Measurements from ENCODE around the gene GEMIN7.

The GEMIN7 gene

GRCh38 chr19:45063851-45064801 is 14.9 kb upstream of the GEMIN7 start:
- Histone ChIP-seq H2AFZ (ENCODE audit: low read depth, low read length) (no peak overlapping the region), H3K27ac (ENCODE audit: low read length) (no peak overlapping the region), H3K79me2 (ENCODE audit: low read length) (no peaks in the 10 kb centered on the region), H3K36me3 (replicated peaks; ENCODE audit: low read depth, low read length) (peaks cover 64% of the 10 kb centered on the region), H3K27me3 (ENCODE audit: low read depth, low read length) (no peaks in the 10 kb centered on the region), H3K9me3 (ENCODE audit: insufficient read depth, low read length) (no peaks in the 10 kb centered on the region), H3K4me1 (ENCODE audit: low read length) (no peaks in the 10 kb centered on the region), H3K4me3 (ENCODE audit: low read length) (no peak overlapping the region), H3K4me2 (ENCODE audit: low read length) (no peak overlapping the region), H4K20me1 (ENCODE audit: insufficient read depth, low read length) (no peaks in the 10 kb centered on the region), H3K9ac (ENCODE audit: low read length) (no peak overlapping the region)
- TF ChIP-seq CTCF (IDR thresholded peaks at IDR 0.05; ENCODE audit: low read depth, low read length), result no peak
- TF ChIP-seq EZH2phosphoT487 (IDR thresholded peaks at IDR 0.05; ENCODE audit: low read depth), result no peak

GRCh38 chr19:45066921-45067661 is 12.0 kb upstream of the GEMIN7 start:
- no peak overlapping the region for H2AFZ ChIP-seq (ENCODE audit: low read depth, low read length)
- no peak overlapping the region for H3K27ac ChIP-seq (ENCODE audit: low read length)
- no peak overlapping the region for H3K4me3 ChIP-seq (ENCODE audit: low read length)
- peaks cover 13% of the 10 kb centered on the region; the same call in 1 of the 2 replicates for H3K79me2 ChIP-seq (ENCODE audit: low read length)
- H3K9me3 ChIP-seq (ENCODE audit: insufficient read depth, low read length), result no peaks in the 10 kb centered on the region
- H4K20me1 ChIP-seq (ENCODE audit: insufficient read depth, low read length), result peaks cover 17% of the 10 kb centered on the region
- H3K36me3 ChIP-seq (replicated peaks; ENCODE audit: low read depth, low read length), result peaks cover 62% of the 10 kb centered on the region
- H3K4me2 ChIP-seq (ENCODE audit: low read length), result no peak overlapping the region
- no peaks in the 10 kb centered on the region for H3K27me3 ChIP-seq (ENCODE audit: low read depth, low read length)
- no peak overlapping the region for H3K9ac ChIP-seq (ENCODE audit: low read length)
- no peaks in the 10 kb centered on the region for H3K4me1 ChIP-seq (ENCODE audit: low read length)
- TF ChIP-seq EZH2phosphoT487 (IDR thresholded peaks at IDR 0.05; ENCODE audit: low read depth) (no peak), CTCF (IDR thresholded peaks at IDR 0.05; ENCODE audit: low read depth, low read length) (no peak)

- no peak for TF ChIP-seq EZH2phosphoT487 (IDR thresholded peaks at IDR 0.05; ENCODE audit: low read depth)
- TF ChIP-seq CTCF (IDR thresholded peaks at IDR 0.05; ENCODE audit: low read depth, low read length), result no peak
- Histone ChIP-seq H3K36me3 (replicated peaks; ENCODE audit: low read depth, low read length) (peaks cover 63% of the 10 kb centered on the region), H3K4me2 (ENCODE audit: low read length) (no peak overlapping the region), H3K27me3 (ENCODE audit: low read depth, low read length) (no peaks in the 10 kb centered on the region), H3K27ac (ENCODE audit: low read length) (no peak overlapping the region), H3K4me1 (ENCODE audit: low read length) (no peaks in the 10 kb centered on the region), H3K4me3 (ENCODE audit: low read length) (no peak overlapping the region), H3K9me3 (ENCODE audit: insufficient read depth, low read length) (no peaks in the 10 kb centered on the region), H3K9ac (ENCODE audit: low read length) (no peak overlapping the region), H3K79me2 (ENCODE audit: low read length) (peaks cover 23% of the 10 kb centered on the region; the same call in 1 of the 2 replicates), H4K20me1 (ENCODE audit: insufficient read depth, low read length) (peaks cover 22% of the 10 kb centered on the region), H2AFZ (ENCODE audit: low read depth, low read length) (no peak overlapping the region)
Observed at GRCh38 chr19:45068041-45068440, 11.0 kb upstream of the GEMIN7 start.

GRCh38 chr19:45069056-45069455 is 10.0 kb upstream of the GEMIN7 start:
- no peak overlapping the region for H3K4me3 ChIP-seq (ENCODE audit: low read length)
- H4K20me1 ChIP-seq (ENCODE audit: insufficient read depth, low read length), result peaks cover 22% of the 10 kb centered on the region
- no peak overlapping the region for H3K9ac ChIP-seq (ENCODE audit: low read length)
- H3K4me1 ChIP-seq (ENCODE audit: low read length), result no peaks in the 10 kb centered on the region
- H3K36me3 ChIP-seq (replicated peaks; ENCODE audit: low read depth, low read length), result peaks cover 58% of the 10 kb centered on the region
- TF ChIP-seq EZH2phosphoT487 (IDR thresholded peaks at IDR 0.05; ENCODE audit: low read depth) (no peak), CTCF (IDR thresholded peaks at IDR 0.05; ENCODE audit: low read depth, low read length) (no peak)
- H3K27ac ChIP-seq (ENCODE audit: low read length), result no peak overlapping the region
- H3K79me2 ChIP-seq (ENCODE audit: low read length), result peaks cover 32% of the 10 kb centered on the region
- H3K4me2 ChIP-seq (ENCODE audit: low read length), result no peak overlapping the region
- no peaks in the 10 kb centered on the region for H3K27me3 ChIP-seq (ENCODE audit: low read depth, low read length)
- no peaks in the 10 kb centered on the region for H3K9me3 ChIP-seq (ENCODE audit: insufficient read depth, low read length)
- H2AFZ ChIP-seq (ENCODE audit: low read depth, low read length), result no peak overlapping the region
